Activated CD8-positive, alpha-beta memory T cell treated with anti-CD3 and anti-CD28 coated beads for 48 hours (primary cell): ENCODE data around the gene INCENP.
"Not testable (repeated sequence)": the region's sequence is repeated elsewhere in the genome, so short reads cannot be mapped to it uniquely, and the experiment has no call there.

Experiments used
- DNase-seq, 3 experiments: peaks; one replicate each; pipeline ENCODE4 v3.0.0-alpha.2; 2020; ENCODE audit warnings: low read depth in 2 of 3, low spot score in 2 of 3

Gene INCENP

GRCh38 chr11:62169448-62169847 lies 45.6 kb downstream of the INCENP start:
- DNase-seq, result no peak

DNA sequence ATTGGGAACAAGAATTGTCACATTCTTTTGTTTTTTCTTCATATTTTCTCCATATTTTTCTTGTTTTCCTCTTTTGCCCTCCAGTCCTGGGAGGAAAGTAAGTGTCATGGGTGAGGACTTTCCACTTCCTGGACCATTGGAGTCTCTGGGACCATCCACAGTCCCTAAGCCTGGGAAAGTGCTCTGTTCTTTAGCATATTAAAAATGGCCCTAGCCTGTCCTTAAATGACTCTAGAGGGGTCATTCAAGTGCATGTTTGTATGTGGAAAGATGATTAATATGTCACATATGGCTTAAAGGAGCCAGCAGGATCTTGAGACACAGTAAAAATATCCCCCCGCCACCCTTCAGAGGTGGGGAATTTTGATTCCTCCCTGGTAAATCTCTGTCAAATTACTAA lies 46.1 kb downstream of the INCENP start:
- no peak for DNase-seq

DNA sequence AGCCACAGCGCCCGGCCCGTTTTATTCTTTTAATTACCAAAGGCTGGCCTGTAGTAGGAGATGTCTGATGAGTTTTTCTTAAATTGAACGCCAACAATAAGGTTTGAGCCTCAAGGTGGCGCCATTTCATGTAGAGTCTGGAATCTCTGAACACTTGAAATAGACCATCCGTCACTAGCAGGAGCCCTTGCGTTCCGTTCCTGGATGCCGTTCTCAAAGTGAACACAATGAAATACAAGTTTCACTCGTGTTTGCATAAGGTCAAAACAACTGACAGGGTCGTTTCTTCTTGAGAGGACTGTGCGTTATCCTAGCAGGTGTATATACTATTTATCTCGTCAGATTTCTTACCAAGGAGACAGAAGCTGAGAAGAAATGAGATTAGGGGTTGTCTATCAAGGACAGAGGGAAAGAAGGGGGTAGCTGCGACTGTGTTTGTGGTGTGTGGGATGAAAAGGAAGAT lies 47.5 kb downstream of the INCENP start:
- DNase-seq, result peak; percentile 35 to 42 (median 40)

DNA sequence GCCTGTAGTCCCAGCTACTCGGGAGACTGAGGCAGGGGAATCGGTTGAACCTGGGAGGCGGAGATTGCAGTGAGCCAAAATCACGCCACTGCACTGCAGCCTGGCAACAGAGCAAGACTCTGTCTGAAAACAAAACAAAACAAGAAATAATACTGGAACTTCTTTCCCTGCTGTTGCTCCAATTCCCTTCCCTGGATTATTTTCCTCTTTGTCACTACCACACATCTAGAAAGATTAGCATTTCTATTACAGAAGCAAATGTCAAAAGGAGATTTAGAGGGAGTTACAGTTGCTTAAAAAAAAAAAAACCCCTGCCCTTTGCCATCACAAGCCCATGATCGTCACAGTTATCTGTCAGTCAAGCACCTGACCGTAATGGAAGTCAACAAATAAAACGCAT lies 48.5 kb downstream of the INCENP start:
- DNase-seq, result no peak

DNA sequence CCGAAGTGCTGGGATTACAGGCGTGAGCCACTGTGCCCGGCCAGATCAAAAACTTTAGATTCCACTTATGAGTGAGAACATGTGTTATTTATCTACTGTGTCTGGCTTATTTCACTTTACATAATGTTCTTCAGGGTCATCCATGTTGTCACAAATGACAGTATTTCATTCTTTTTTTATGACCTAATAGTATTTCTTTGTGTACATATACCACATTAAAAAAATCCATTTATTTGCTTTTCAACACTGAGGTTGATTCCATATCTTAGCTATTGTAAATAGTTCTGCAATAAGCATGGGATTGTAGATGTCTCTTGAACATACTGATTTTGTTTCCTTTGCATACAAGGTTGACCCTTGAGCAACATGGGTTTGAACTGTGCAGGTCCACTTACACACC lies 53.0 kb downstream of the INCENP start:
- DNase-seq, result no peak

- no peak for DNase-seq
Measured at GRCh38 chr11:62179995-62180394, 56.2 kb downstream of the INCENP start.

DNA sequence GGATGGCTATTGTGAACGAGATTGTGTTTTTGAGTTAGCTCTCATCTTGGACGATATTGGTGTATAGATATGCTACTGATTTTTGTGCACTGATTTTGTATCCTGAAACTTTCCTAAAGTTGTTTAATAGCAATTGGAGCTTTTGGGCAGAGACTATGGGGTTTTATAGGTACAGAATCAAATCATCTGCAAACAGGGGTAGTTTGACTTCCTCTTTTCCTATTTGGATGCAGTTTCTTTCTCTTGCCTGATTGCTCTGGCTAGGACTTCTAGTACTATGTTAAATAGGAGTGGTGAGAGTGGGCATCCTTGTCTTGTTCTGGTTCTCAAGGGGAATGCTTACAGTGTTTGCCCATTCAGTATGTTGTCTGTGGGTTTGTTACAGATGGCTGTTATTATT lies 57.3 kb downstream of the INCENP start:
- DNase-seq, result no peak

DNA sequence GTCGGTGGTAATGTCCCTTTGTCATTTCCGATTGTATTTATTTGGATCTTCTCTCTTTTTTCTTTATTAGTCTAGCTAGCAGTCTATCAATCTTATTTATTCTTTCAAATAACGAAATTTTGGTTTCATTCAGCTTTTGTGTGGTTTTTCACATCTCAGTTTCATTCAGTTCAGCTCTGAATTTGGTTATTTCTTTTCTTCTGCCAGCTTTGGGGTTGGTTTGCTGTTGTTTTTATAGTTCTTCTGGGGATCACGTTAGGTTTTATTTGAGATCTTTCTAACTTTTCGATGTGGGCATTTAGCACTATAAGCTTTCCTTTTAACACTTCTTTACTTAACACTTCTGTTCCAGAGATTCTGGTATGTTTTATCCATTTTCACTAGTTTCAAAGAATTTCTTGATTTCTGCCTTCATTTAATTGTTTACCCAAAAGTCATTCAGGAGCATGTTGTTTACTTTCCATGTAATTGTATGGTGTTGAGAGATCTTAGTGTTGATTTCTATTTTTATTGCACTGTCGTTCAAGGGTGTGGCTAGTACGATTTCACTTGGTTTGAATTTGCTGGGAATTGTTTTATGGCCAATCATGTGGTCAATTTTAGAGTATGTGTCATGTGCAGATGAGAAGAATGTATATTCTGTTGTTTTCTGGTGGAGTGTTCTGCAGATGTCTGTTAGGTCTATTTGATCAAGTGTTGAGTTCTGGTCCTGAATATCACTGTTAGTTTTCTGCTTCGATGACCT lies 58.5 kb downstream of the INCENP start:
- DNase-seq, result no peak

DNA sequence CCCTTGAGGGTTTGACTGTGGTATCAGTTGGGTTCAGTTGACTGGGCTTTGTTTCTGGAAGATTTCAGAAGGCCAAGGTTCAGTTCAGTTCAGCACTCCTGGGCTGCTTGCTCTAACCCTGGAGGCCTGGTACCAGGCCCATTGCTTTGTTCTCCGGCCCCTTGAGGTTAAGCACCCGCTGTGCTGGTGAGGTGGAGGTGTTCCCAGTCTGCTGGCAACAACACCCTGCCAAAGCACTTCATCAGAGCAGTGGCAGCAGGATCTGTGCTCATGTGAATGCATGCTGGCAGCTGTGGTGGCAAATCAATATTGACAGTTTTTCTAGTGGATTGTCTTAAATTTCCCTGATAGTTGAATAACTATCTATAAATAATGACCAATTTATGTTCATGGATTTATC lies 62.4 kb downstream of the INCENP start:
- no peak for DNase-seq

- no peak for DNase-seq
Measured at GRCh38 chr11:62190011-62190410, 66.2 kb downstream of the INCENP start, which contains the start of gene SCGB1D1. TSS of gene SCGB1D1 (plus strand) at chr11:62190216. CDS start at chr11:62190285, 69 bp downstream.

- DNase-seq, result no peak
Measured at GRCh38 chr11:62193952-62194351, 70.1 kb downstream of the INCENP start.

DNA sequence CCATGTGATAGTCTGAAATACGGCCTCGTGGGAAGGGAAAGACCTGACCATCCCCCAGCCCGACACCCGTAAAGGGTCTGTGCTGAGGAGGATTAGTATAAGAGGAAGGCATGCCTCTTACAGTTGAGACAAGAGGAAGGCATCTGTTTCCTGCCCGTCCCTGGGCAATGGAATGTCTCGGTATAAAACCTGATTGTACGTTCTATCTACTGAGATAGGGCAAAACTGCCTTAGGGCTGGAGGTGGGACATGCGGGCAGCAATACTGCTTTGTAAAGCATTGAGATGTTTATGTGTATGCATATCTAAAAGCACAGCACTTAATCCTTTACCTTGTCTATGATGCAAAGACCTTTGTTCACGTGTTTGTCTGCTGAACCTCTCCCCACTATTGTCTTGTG lies 71.2 kb downstream of the INCENP start:
- not testable (repeated sequence) for DNase-seq

- DNase-seq, result no peak
Measured at GRCh38 chr11:62195945-62196344, 72.1 kb downstream of the INCENP start.

GRCh38 chr11:62197400-62197799 lies 73.6 kb downstream of the INCENP start:
- not testable (repeated sequence) for DNase-seq

GRCh38 chr11:62201376-62201775 lies 77.6 kb downstream of the INCENP start:
- no peak for DNase-seq
